Astrocyte (in vitro differentiated cells and primary cell): ENCODE measurements around the gene ZNF484. TPM values are rescaled to one million over a fixed set of nuclear protein-coding genes. Genes with fewer than 3 reads are reported as not detected.

Experiments
- DNase-seq: peaks from one replicate; pipeline ENCODE4 v3.0.0-alpha.2; 2010; ENCODE audit warnings: low read depth
- FAIRE-seq: peaks from 2 replicates; lab custom pipeline; 2011; peaks lifted over from hg19 to GRCh38; lab: Jason Lieb, UNC
- H2AFZ ChIP-seq: 2 replicates; pipeline ENCODE4 v1.6.0; 2012; ENCODE audit warnings: low read depth, low read length, inconsistent platforms
- H3K27ac ChIP-seq: 2 replicates; pipeline ENCODE4 v1.5.1; 2011; ENCODE audit warnings: low read depth, low read length, inconsistent platforms
- H3K27me3 ChIP-seq: 2 replicates; pipeline ENCODE4 v1.6.0; 2011; ENCODE audit warnings: low read length, inconsistent platforms; ENCODE audit not compliant: insufficient read depth
- H3K36me3 ChIP-seq: 2 replicates; pipeline ENCODE4 v1.5.1; 2011; ENCODE audit warnings: low read length, inconsistent platforms; ENCODE audit not compliant: insufficient read depth
- H3K4me1 ChIP-seq: 2 replicates; pipeline ENCODE4 v1.5.1; 2011; ENCODE audit warnings: low read length, inconsistent platforms; ENCODE audit not compliant: insufficient read depth
- H3K4me2 ChIP-seq: 2 replicates; pipeline ENCODE4 v1.6.0; 2012; ENCODE audit warnings: low read length, inconsistent platforms
- H3K4me3 ChIP-seq: 2 replicates; pipeline ENCODE4 v1.5.1; 2011; ENCODE audit warnings: low read depth, mild to moderate bottlenecking, low read length, inconsistent platforms; ENCODE audit not compliant: insufficient read depth
- H3K79me2 ChIP-seq: 2 replicates; pipeline ENCODE4 v1.6.0; 2012; ENCODE audit warnings: mild to moderate bottlenecking, low read length, inconsistent platforms; ENCODE audit not compliant: insufficient read depth
- H3K9ac ChIP-seq: 2 replicates; pipeline ENCODE4 v1.6.0; 2012; ENCODE audit warnings: mild to moderate bottlenecking, low read length, inconsistent platforms
- H3K9me3 ChIP-seq: 2 replicates; pipeline ENCODE4 v1.5.1; 2012; ENCODE audit warnings: low read depth, mild to moderate bottlenecking, low read length, inconsistent platforms; ENCODE audit not compliant: insufficient read depth
- H4K20me1 ChIP-seq: 2 replicates; pipeline ENCODE4 v1.6.0; 2012; ENCODE audit warnings: low read length, inconsistent platforms; ENCODE audit not compliant: insufficient read depth
- H3K27ac Mint-ChIP-seq: one replicate; pipeline ENCODE4 v1.8.0; 2021; ENCODE audit warnings: mild to moderate bottlenecking, mixed read lengths; ENCODE audit not compliant: unreplicated experiment
- H3K27me3 Mint-ChIP-seq: one replicate; pipeline ENCODE4 v1.8.0; 2021; ENCODE audit warnings: low read depth, mixed read lengths; ENCODE audit not compliant: unreplicated experiment
- H3K36me3 Mint-ChIP-seq: one replicate; pipeline ENCODE4 v1.8.0; 2021; ENCODE audit warnings: low read depth, mixed read lengths; ENCODE audit not compliant: unreplicated experiment
- H3K4me1 Mint-ChIP-seq: one replicate; pipeline ENCODE4 v1.8.0; 2021; ENCODE audit warnings: low read depth, mixed read lengths; ENCODE audit not compliant: unreplicated experiment
- H3K4me3 Mint-ChIP-seq: one replicate; pipeline ENCODE4 v1.8.0; 2021; ENCODE audit warnings: mild to moderate bottlenecking, moderate library complexity, mixed read lengths; ENCODE audit not compliant: unreplicated experiment
- H3K9me3 Mint-ChIP-seq: one replicate; pipeline ENCODE4 v1.8.0; 2021; ENCODE audit warnings: mild to moderate bottlenecking, mixed read lengths; ENCODE audit not compliant: unreplicated experiment
- EZH2 ChIP-seq: IDR thresholded peaks from 2 replicates; pipeline ENCODE4 v1.6.1; 2012; ENCODE audit warnings: mild to moderate bottlenecking, low read length, inconsistent platforms; ENCODE audit not compliant: insufficient read depth
- total RNA-seq: library from RNA; stranded (reverse); gene quantifications from 2 replicates; pipeline ENCODE4 v1.2.1, GENCODE V29; 2021
- TF ChIP-seq, protein P1 (sequence below): IDR thresholded peaks from 2 replicates; pipeline ENCODE4 v1.5.1; 2011; ENCODE audit warnings: low read depth, mild to moderate bottlenecking, inconsistent platforms, low read length, moderate library complexity; ENCODE audit not compliant: insufficient read depth

The ZNF484 gene
- total RNA-seq, 1 donor from 2014 or later = 10.6 TPM

DNA sequence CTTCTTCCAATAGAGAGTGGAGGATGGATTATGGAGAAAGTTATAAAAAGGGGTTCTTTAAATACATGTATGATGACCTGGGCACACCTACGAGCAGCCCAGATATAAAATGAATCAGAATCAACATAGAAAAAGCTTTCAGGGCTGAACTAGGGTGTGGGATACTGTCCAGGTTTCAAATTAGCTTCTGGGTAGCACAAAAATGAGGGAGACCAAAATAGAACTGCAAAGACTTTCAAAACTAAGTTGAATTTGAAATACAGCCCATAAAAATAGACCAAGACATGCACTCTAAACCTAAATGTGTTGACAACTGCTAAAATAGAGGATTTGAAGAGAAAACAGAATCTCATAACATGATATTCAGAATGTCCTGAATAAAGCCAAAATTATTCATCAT is 17.0 kb downstream of the ZNF484 start:
- H2AFZ ChIP-seq = no peak overlapping the region
- peaks cover 34% of the 10 kb centered on the region for H3K36me3 Mint-ChIP-seq
- H4K20me1 ChIP-seq = peaks cover 20% of the 10 kb centered on the region
- no peak overlapping the region for H3K4me2 ChIP-seq
- no peak overlapping the region for H3K9ac ChIP-seq
- FAIRE-seq = no peak
- H3K9me3 Mint-ChIP-seq = peaks cover 10% of the 10 kb centered on the region
- H3K4me3 ChIP-seq = no peak overlapping the region
- no peak overlapping the region for H3K27ac Mint-ChIP-seq
- DNase-seq = no peak
- H3K79me2 ChIP-seq = peaks cover 25% of the 10 kb centered on the region
- no peak overlapping the region for H3K27ac ChIP-seq
- peaks cover 5% of the 10 kb centered on the region for H3K9me3 ChIP-seq
- no peaks in the 10 kb centered on the region for H3K4me1 ChIP-seq
- H3K4me3 Mint-ChIP-seq = no peak overlapping the region
- no peaks in the 10 kb centered on the region for H3K27me3 Mint-ChIP-seq
- no peaks in the 10 kb centered on the region for H3K27me3 ChIP-seq
- TF ChIP-seq, protein P1, sequence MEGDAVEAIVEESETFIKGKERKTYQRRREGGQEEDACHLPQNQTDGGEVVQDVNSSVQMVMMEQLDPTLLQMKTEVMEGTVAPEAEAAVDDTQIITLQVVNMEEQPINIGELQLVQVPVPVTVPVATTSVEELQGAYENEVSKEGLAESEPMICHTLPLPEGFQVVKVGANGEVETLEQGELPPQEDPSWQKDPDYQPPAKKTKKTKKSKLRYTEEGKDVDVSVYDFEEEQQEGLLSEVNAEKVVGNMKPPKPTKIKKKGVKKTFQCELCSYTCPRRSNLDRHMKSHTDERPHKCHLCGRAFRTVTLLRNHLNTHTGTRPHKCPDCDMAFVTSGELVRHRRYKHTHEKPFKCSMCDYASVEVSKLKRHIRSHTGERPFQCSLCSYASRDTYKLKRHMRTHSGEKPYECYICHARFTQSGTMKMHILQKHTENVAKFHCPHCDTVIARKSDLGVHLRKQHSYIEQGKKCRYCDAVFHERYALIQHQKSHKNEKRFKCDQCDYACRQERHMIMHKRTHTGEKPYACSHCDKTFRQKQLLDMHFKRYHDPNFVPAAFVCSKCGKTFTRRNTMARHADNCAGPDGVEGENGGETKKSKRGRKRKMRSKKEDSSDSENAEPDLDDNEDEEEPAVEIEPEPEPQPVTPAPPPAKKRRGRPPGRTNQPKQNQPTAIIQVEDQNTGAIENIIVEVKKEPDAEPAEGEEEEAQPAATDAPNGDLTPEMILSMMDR = no peak
- TF ChIP-seq EZH2 = no peak
- peaks cover 9% of the 10 kb centered on the region for H3K36me3 ChIP-seq
- H3K4me1 Mint-ChIP-seq = no peaks in the 10 kb centered on the region

DNA sequence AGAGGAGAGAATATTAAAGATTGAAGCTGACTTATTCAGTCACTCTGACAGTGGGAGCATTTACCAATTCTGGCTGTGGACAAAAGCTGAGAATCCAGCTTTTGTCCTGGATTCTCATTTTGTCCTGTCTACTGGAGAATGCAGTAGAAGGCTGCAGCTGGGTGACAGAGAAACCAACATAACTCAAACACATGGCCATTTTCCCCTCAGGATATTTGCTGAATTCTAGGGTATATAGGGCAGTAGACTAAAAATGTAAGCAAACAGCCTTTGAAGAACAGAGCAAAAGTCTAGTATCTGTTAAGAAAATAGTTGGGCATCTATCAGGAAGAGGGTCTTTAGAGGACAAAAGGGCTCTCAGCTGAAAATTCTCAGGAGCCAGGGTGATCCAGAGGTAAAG is 20.6 kb downstream of the ZNF484 start:
- Histone ChIP-seq H3K4me1 (no peaks in the 10 kb centered on the region), H3K27ac (no peak overlapping the region), H3K27me3 (no peaks in the 10 kb centered on the region), H2AFZ (no peak overlapping the region), H3K36me3 (peaks cover 32% of the 10 kb centered on the region), H3K9ac (no peak overlapping the region), H3K4me2 (no peak overlapping the region), H3K9me3 (peaks cover 5% of the 10 kb centered on the region), H4K20me1 (peaks cover 2% of the 10 kb centered on the region), H3K79me2 (peaks cover 11% of the 10 kb centered on the region), H3K4me3 (no peak overlapping the region)
- Mint-ChIP-seq H3K9me3 (peaks cover 23% of the 10 kb centered on the region), H3K27ac (no peak overlapping the region), H3K4me3 (no peak overlapping the region), H3K4me1 (no peaks in the 10 kb centered on the region), H3K36me3 (peaks cover 57% of the 10 kb centered on the region), H3K27me3 (no peaks in the 10 kb centered on the region)
- DNase-seq (no peak), FAIRE-seq (no peak)
- TF ChIP-seq, protein P1 = no peak
- TF ChIP-seq EZH2 = no peak

DNA sequence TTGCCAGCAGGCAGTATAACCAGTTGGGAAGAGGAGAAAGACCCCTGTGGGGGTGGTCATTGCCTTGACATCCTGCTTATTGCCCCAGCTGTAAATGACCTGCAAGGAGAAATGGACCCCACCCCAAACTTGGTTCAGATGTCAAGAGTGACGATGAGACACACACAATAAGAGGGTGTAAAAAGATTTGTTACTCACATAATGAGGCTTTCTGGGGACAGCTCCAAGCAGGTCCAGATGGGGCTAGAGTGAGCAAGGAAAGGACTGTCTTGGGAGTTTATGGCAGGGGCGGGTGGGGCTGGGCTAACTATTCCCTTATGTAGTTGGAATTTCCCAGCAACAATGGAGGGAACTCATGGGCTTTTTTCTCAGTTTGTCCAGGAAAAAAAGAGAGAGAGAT is 24.1 kb downstream of the ZNF484 start:
- H4K20me1 ChIP-seq = no peaks in the 10 kb centered on the region
- H2AFZ ChIP-seq = no peak overlapping the region
- no peak overlapping the region for H3K4me3 Mint-ChIP-seq
- H3K36me3 ChIP-seq = peaks cover 29% of the 10 kb centered on the region
- no peak for FAIRE-seq
- no peak overlapping the region for H3K27ac Mint-ChIP-seq
- H3K4me1 Mint-ChIP-seq = no peaks in the 10 kb centered on the region
- H3K27me3 ChIP-seq = no peaks in the 10 kb centered on the region
- H3K4me2 ChIP-seq = no peak overlapping the region
- no peak for DNase-seq
- H3K9me3 Mint-ChIP-seq = peaks cover 40% of the 10 kb centered on the region
- H3K4me3 ChIP-seq = no peak overlapping the region
- H3K9me3 ChIP-seq = peaks cover 9% of the 10 kb centered on the region
- peaks cover 70% of the 10 kb centered on the region for H3K36me3 Mint-ChIP-seq
- no peaks in the 10 kb centered on the region for H3K4me1 ChIP-seq
- H3K79me2 ChIP-seq = peaks cover 3% of the 10 kb centered on the region
- H3K27ac ChIP-seq = no peak overlapping the region
- H3K9ac ChIP-seq = no peak overlapping the region
- H3K27me3 Mint-ChIP-seq = no peaks in the 10 kb centered on the region
- no peak for TF ChIP-seq EZH2
- TF ChIP-seq, protein P1 = no peak
